ENCODE results near the gene MAML2. TPM values are rescaled to one million over a fixed set of nuclear protein-coding genes. Genes with fewer than 3 reads are reported as not detected.

Gene MAML2
- 4.8 TPM for total RNA-seq

GRCh38 chr11:96342961-96343711, at the start of gene MAML2:
MAML2 (minus strand) TSS chr11:96343195; CDS start chr11:96341895, 1,300 bp downstream.
- peak; percentile 93 for DNase-seq

GRCh38 chr11:96391698-96392307, 48.8 kb upstream of the MAML2 start:
- no peak for DNase-seq

- DNase-seq: no peak
Measured at GRCh38 chr11:96390488-96390792, 47.4 kb upstream of the MAML2 start.

GRCh38 chr11:96389720-96390487, 46.9 kb upstream of the MAML2 start, which contains the start of the genes CCDC82 and JRKL:
CCDC82 (minus strand) TSS chr11:96389912; CDS start chr11:96384747, 5,165 bp downstream.
JRKL (plus strand) TSS chr11:96390013; CDS start chr11:96390650, 637 bp downstream.
- DNase-seq: peak; percentile 96

GRCh38 chr11:96388891-96389719, 46.1 kb upstream of the MAML2 start:
- DNase-seq: no peak

GRCh38 chr11:96385187-96385586, 42.2 kb upstream of the MAML2 start:
- DNase-seq: no peak

GRCh38 chr11:96384156-96384555, 41.2 kb upstream of the MAML2 start:
- no peak for DNase-seq

- DNase-seq: no peak
Measured at GRCh38 chr11:96376796-96377195, 33.8 kb upstream of the MAML2 start.

- no peak for DNase-seq
Measured at GRCh38 chr11:96373826-96374225, 30.8 kb upstream of the MAML2 start.

- no peak for DNase-seq
Measured at GRCh38 chr11:96367342-96367741, 24.3 kb upstream of the MAML2 start.

- no peak for DNase-seq
Measured at GRCh38 chr11:96366024-96366423, 23.0 kb upstream of the MAML2 start.

GRCh38 chr11:96365493-96365892, 22.5 kb upstream of the MAML2 start:
- DNase-seq: no peak

GRCh38 chr11:96361778-96362177, 18.8 kb upstream of the MAML2 start:
- DNase-seq: no peak

- no peak for DNase-seq
Measured at GRCh38 chr11:96358321-96358720, 15.3 kb upstream of the MAML2 start.

GRCh38 chr11:96357794-96358193, 14.8 kb upstream of the MAML2 start:
- no peak for DNase-seq

- no peak for DNase-seq
Measured at GRCh38 chr11:96356848-96357247, 13.9 kb upstream of the MAML2 start.

- DNase-seq: no peak
Measured at GRCh38 chr11:96342014-96342960, 708 bp downstream of the MAML2 start.

GRCh38 chr11:96341211-96342013, 1.6 kb downstream of the MAML2 start:
- no peak for DNase-seq

GRCh38 chr11:96340555-96340885, 2.5 kb downstream of the MAML2 start:
- no peak for DNase-seq

Measured in occipital lobe (tissue), 2 donors.